K562 (cell line): Measurements from ENCODE around the gene PUS3. TPM values are rescaled to one million over a fixed set of nuclear protein-coding genes. Genes with fewer than 3 reads are reported as not detected.

Experiments
- CLOCK ChIP-seq: fragments of 250-450 bp; sonication (Bioruptor Pico); IDR thresholded peaks from 2 replicates; pipeline ENCODE4 v1.4.0; 2020; ENCODE audit warnings: mild to moderate bottlenecking, moderate library complexity, borderline replicate concordance
- CXXC5 ChIP-seq: fragments of 250-450 bp; sonication (Bioruptor Pico); IDR thresholded peaks from 2 replicates; pipeline ENCODE4 v1.8.0; 2022; ENCODE audit warnings: inconsistent platforms, mild to moderate bottlenecking, moderate library complexity
- HOMEZ ChIP-seq: fragments of 250-450 bp; sonication (Bioruptor Pico); IDR thresholded peaks from 2 replicates; pipeline ENCODE4 v1.4.0; 2020; ENCODE audit warnings: mild to moderate bottlenecking, moderate library complexity
- KLF1 ChIP-seq: fragments of 450-650 bp; IDR thresholded peaks from 2 replicates; pipeline ENCODE4 v1.6.1; 2016; ENCODE audit warnings: missing genetic modification characterization, missing compliant biosample characterization
- L3MBTL2 ChIP-seq: fragments of 450-650 bp; IDR thresholded peaks from 2 replicates; pipeline ENCODE4 v1.6.1; 2016; ENCODE audit warnings: mild to moderate bottlenecking, moderate library complexity
- RERE ChIP-seq: sonication (generic); formaldehyde crosslinking; IDR thresholded peaks from 2 replicates; pipeline ENCODE4 v1.8.0; 2023; ENCODE audit warnings: missing genetic modification reagents, mild to moderate bottlenecking, borderline replicate concordance
- TAF15 ChIP-seq: fragments of 200-400 bp; formaldehyde crosslinking; IDR thresholded peaks from 2 replicates; pipeline ENCODE4 v1.6.1; 2017; ENCODE audit warnings: mild to moderate bottlenecking, low read depth, low read length, moderate library complexity
- ZNF12 ChIP-seq: sonication (generic); formaldehyde crosslinking; IDR thresholded peaks from 2 replicates; pipeline ENCODE4 v1.4.0; 2020; ENCODE audit warnings: mild to moderate bottlenecking, missing genetic modification reagents
- ZNF79 ChIP-seq: fragments of 250-450 bp; sonication (Bioruptor Pico); IDR thresholded peaks from 2 replicates; pipeline ENCODE4 v1.4.0; 2020; ENCODE audit warnings: low read depth, mild to moderate bottlenecking, moderate library complexity
- polyA plus RNA-seq, 8 experiments: library from polyadenylated mRNA; depleted of rRNA in 4 of 8; stranded (reverse) in 5 of 8; unstranded in 3 of 8; fragments of >200 nt; fragmentation: Nextera tagmentation in 2 of 8; fragmentation: Illumina TruSeq in 1 of 8; extraction: Ambion mirVana in 2 of 8; extraction: Trizol in 1 of 8; gene quantifications; 2 replicates each; pipeline versions ENCODE4 v1.2.1 to v1.2.3, GENCODE V29; 2011 to 2014; ENCODE audit warnings: inconsistent platforms in 1 of 8, missing spikeins in 1 of 8
- total RNA-seq, 7 experiments: library from RNA; depleted of rRNA in 6 of 7; stranded (reverse); fragments of >200 nt in 6 of 7; fragmentation: Illumina TruSeq in 2 of 7; extraction: Trizol in 2 of 7; gene quantifications; 2 replicates each; pipeline versions ENCODE4 v1.2.1 to v1.2.3, GENCODE V29; 2011 to 2021; ENCODE audit warnings: low replicate concordance in 1 of 7

Gene PUS3
- total and polyA plus RNA-seq, 9 of the 15 experiments (the other 6 are each of a cell fraction or from before 2014, with no cell fraction given): 16.5 to 49.2 (median 35.9) TPM

- TF ChIP-seq RERE (no peak), HOMEZ (CRISPR knock-in tag) (no peak), CLOCK (no peak), ZNF79 (no peak), L3MBTL2 (no peak), KLF1 (tag) (no peak), ZNF12 (CRISPR knock-in tag) (no peak), CXXC5 (CRISPR knock-in tag) (no peak), TAF15 (no peak)
Observed at GRCh38 chr11:125886997-125887372, 16.0 kb downstream of the PUS3 start (continued).
